HG03442 (cell line): Measurements from ENCODE around the gene BCKDK.

Source experiments
- ATAC-seq: cut with Tn5 transposase; IDR thresholded peaks from one replicate; pipeline ENCODE4 v1.9.1; 2021; ENCODE audit warnings: mild to moderate bottlenecking, moderate library complexity; ENCODE audit not compliant: unreplicated experiment

Gene BCKDK

GRCh38 chr16:31108035-31108793, at the start of gene BCKDK:
Gene BCKDK (plus strand): TSS chr16:31108386. CDS start chr16:31109224, 838 bp downstream.
- ATAC-seq, result peak; percentile 80

GRCh38 chr16:31061126-31061812, 46.9 kb upstream of the BCKDK start:
- ATAC-seq, result no peak

- no peak for ATAC-seq
Measured at GRCh38 chr16:31061813-31062440, 46.3 kb upstream of the BCKDK start.

GRCh38 chr16:31063495-31063842, 44.7 kb upstream of the BCKDK start:
- ATAC-seq, result no peak

GRCh38 chr16:31063843-31064611, 44.2 kb upstream of the BCKDK start:
- ATAC-seq, result no peak

- ATAC-seq, result no peak
Measured at GRCh38 chr16:31064882-31065461, 43.2 kb upstream of the BCKDK start.

- ATAC-seq, result no peak
Measured at GRCh38 chr16:31067342-31067741, 40.8 kb upstream of the BCKDK start.

GRCh38 chr16:31071861-31072260, 36.3 kb upstream of the BCKDK start:
- no peak for ATAC-seq

- ATAC-seq, result peak; percentile 2
Measured at GRCh38 chr16:31072540-31073141, 35.5 kb upstream of the BCKDK start.

- peak; percentile 49 for ATAC-seq
Measured at GRCh38 chr16:31073142-31073969, 34.8 kb upstream of the BCKDK start.

- ATAC-seq, result peak; percentile 66
Measured at GRCh38 chr16:31073970-31074813, 34.0 kb upstream of the BCKDK start, which contains the start of the genes ZNF646 and ZNF668. Gene ZNF646 (plus strand): TSS chr16:31074422. CDS start chr16:31076325, 1,903 bp downstream. Gene ZNF668 (minus strand): TSS chr16:31074240. CDS start chr16:31064459, 9,781 bp downstream.

- ATAC-seq, result no peak
Measured at GRCh38 chr16:31074814-31075183, 33.4 kb upstream of the BCKDK start.

GRCh38 chr16:31076319-31076718, 31.9 kb upstream of the BCKDK start:
- ATAC-seq, result no peak

GRCh38 chr16:31077024-31077423, 31.2 kb upstream of the BCKDK start:
- no peak for ATAC-seq

- ATAC-seq, result no peak
Measured at GRCh38 chr16:31077592-31078396, 30.4 kb upstream of the BCKDK start.

GRCh38 chr16:31078597-31079341, 29.4 kb upstream of the BCKDK start:
- no peak for ATAC-seq

- no peak for ATAC-seq
Measured at GRCh38 chr16:31079342-31079944, 28.7 kb upstream of the BCKDK start.
